Measurements from ENCODE around the gene MEIS2.
A peak's percentile ranks its signal among the peaks of the same experiment; 100 is the strongest.

Gene MEIS2

DNA sequence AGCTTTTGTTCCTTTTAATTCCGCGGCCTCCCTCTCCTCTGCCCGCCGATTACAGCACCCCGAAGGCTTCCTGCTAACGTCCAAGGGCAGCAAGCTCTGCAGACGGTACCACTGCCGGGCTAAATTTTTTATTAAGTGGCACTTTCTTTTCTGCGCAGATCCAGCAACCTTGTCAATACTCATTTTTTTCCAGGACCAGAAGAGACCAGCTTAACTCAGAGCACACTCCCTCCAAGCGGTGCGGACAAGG is 542 bp upstream of the MEIS2 start:
- Histone ChIP-seq H3K27me3 (ENCODE audit: low read depth) (no peaks in the 10 kb centered on the region), H3K9me3 (no peaks in the 10 kb centered on the region), H3K4me1 (peaks cover 7% of the 10 kb centered on the region), H3K36me3 (replicated peaks) (no peaks in the 10 kb centered on the region; the same call in 1 of the 2 replicates), H3K4me3 (peak overlapping the region; percentile 80)
- no peak for DNase-seq (ENCODE audit: low spot score in 2 of 2)
- in situ Hi-C loops (cut with MboI; ENCODE audit: low sequenced_read_pairs): loop anchor here (10.0 to 25.0 kb wide), 3 partner anchors 216 to 1339 kb away; no protein-coding TSS in a partner anchor

DNA sequence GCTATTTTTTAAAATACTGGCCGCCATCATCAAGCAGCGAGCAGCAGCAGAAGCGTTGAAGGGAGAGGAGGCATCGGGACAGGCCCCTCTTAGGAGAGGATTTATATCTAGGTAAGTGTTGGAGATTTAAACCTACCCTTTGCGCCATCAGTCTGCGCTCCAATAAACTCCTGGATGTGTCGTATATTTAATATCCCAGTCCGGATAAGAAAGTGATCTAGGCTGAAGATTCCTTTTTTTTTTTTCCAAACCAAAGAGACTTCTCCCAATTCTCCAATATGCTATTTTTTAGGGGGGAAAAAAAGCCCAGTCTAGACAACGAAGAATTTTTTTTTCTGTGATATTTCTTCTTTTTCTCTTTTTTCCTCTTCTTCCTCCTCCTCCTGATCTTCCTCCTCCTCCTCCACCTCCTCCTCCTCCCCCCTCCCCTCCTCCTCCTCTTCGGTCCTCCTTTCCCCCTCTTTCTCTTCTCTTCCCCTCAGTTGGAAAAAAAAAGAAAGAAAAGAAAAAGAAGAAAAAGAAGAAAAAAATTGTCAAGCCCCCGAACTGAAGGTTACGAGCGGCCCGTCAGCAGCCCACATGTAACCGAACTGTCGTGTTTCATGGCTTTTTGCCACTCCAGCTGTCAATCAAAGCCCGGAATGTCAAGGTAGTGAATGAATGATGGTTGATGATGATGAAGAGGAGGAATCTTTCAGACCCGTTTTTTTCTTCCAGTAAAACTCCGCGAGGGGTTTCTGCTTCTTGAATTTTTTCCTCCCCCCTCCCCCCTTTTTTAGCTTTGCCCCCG is 835 bp downstream of the MEIS2 start:
- H3K27me3 ChIP-seq (ENCODE audit: low read depth): no peaks in the 10 kb centered on the region
- H3K36me3 ChIP-seq (replicated peaks): no peaks in the 10 kb centered on the region; the same call in 1 of the 2 replicates
- peaks cover 12% of the 10 kb centered on the region for H3K4me1 ChIP-seq
- peak; percentile 72 to 74 for DNase-seq (ENCODE audit: low spot score in 2 of 2)
- H3K4me3 ChIP-seq: peak overlapping the region; percentile 80
- H3K9me3 ChIP-seq: no peaks in the 10 kb centered on the region
- in situ Hi-C loops (cut with MboI; ENCODE audit: low sequenced_read_pairs): loop anchor here (10.0 to 25.0 kb wide), 4 partner anchors 215 to 1587 kb away; no protein-coding TSS in a partner anchor

DNA sequence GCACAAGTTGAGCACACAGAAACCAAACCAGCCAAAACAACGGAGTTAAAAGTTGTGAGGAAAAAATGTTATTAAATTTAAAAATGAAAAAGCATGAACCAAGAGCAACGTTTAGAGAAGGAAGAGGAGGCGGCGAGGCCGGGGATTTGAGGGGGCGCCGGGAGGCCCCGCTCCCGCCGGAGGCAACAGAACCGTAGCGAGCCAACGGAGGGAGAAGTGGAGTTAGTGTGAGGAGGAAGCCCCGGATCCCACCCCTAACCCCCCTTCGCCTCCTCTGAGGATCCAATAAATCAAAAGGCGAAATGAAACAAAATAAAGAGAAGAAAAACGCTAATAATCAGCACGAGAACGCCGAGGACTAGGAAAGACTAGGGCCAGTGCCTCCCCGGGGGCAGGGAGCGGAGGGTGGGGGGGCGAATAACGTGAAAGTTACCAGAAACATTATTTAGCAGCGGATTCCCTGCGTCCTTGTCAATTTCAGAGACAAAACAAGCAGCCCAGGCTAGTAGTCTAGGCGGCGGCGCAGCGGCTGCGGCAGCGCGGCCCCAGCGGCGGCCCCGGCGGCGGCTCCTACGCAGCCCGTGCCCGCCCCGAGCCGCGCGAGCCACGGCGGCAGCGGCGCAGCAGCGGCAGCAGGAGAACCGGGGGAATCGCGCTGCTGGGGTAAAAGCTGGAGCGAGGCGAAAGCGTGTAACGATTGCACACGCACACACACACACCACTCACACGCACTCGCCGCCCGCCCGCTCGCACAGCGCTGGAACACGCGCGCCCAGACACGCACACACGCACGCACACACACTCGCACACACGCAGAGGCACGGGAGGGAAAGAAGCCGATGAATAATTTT is 1.7 kb downstream of the MEIS2 start:
- Histone ChIP-seq H3K36me3 (replicated peaks) (peaks cover 2% of the 10 kb centered on the region), H3K27me3 (ENCODE audit: low read depth) (no peaks in the 10 kb centered on the region), H3K4me3 (peak overlapping the region; percentile 80), H3K4me1 (peaks cover 21% of the 10 kb centered on the region), H3K9me3 (no peaks in the 10 kb centered on the region)
- in situ Hi-C loops (cut with MboI; ENCODE audit: low sequenced_read_pairs): loop anchor here (25.0 kb wide), 1 partner anchor 1586 kb away; no protein-coding TSS in a partner anchor
- DNase-seq (ENCODE audit: low spot score in 2 of 2): peak in 1 of 2 experiments; percentile 58

DNA sequence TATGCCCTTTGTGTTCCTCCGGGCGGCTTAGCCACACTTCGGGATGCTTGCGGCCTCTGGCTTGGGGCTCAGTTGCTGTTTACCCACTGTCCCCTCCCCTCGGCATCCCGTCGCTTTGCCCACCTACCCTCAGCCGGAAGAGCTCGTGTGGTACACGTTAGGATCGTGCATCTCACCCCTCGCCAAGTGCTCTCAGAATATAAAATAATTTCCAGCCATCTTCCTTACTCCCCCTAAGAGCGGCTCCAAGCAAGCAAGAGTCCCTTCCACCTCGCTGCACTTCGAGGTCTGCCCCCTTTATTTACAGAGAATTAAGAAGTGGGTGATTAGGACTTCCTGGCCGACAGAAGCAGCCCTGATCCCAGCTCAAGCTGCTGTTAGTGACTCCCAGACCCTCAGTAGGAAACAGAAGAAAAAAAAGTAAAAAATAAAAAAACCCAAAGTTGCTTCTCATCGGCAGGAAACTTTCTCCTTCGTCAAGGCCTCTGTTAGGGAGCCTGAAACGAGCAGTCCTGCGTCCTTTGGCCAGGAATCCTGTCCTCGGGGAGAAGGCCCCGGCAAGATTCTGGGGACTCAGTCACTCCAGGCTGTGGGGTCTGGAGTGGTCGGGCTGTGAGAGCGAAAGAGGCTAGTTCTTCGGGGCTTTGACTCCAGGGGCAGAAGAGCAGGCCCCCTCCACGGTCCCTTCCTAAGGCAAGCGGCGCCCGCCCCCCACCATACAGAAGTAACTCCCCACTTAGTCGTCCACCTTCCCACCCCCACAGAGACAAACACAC is 3.0 kb downstream of the MEIS2 start:
- peaks cover 13% of the 10 kb centered on the region for H3K36me3 ChIP-seq (replicated peaks)
- no peaks in the 10 kb centered on the region for H3K9me3 ChIP-seq
- peak in 1 of 2 experiments; percentile 65 for DNase-seq (ENCODE audit: low spot score in 2 of 2)
- in situ Hi-C loops (cut with MboI; ENCODE audit: low sequenced_read_pairs): loop anchor here (25.0 kb wide), 1 partner anchor 1585 kb away; no protein-coding TSS in a partner anchor
- H3K4me3 ChIP-seq: peak overlapping the region; percentile 80
- H3K4me1 ChIP-seq: peaks cover 18% of the 10 kb centered on the region
- no peaks in the 10 kb centered on the region for H3K27me3 ChIP-seq (ENCODE audit: low read depth)

DNA sequence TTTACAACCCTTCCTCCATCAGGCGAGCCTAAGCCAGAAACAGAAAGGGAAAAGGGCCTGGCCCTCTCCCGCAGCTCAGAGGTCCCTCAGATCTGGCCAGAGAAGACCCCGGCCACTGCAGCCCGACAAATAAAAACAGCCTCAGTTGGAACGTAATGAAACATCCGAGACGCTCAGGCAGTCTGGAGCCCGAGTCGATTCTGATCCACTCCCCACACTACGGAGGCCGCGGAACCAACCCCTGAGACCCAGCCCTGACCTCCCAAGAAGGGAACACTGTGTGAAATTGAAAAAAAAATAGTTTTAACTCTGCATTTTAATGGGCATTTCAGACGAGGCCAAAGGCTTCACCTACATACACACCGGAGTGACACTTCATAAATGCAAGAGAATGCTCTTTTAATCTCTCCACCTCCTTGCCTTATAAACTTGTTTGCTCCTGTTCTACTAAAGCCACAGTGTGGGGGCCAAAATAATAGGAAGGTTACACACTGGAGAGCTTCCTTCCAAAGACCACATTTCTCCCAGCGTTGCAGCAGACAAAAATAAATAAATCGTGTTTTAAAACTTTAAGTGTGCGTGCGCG is 3.7 kb downstream of the MEIS2 start:
- in situ Hi-C loops (cut with MboI; ENCODE audit: low sequenced_read_pairs): loop anchor here (25.0 kb wide), 1 partner anchor 1584 kb away; no protein-coding TSS in a partner anchor
- Histone ChIP-seq H3K27me3 (ENCODE audit: low read depth) (no peaks in the 10 kb centered on the region), H3K9me3 (no peaks in the 10 kb centered on the region), H3K4me3 (peak overlapping the region; percentile 80), H3K4me1 (peaks cover 22% of the 10 kb centered on the region), H3K36me3 (replicated peaks) (peaks cover 19% of the 10 kb centered on the region)
- DNase-seq (ENCODE audit: low spot score in 2 of 2): peak in 1 of 2 experiments; percentile 25

DNA sequence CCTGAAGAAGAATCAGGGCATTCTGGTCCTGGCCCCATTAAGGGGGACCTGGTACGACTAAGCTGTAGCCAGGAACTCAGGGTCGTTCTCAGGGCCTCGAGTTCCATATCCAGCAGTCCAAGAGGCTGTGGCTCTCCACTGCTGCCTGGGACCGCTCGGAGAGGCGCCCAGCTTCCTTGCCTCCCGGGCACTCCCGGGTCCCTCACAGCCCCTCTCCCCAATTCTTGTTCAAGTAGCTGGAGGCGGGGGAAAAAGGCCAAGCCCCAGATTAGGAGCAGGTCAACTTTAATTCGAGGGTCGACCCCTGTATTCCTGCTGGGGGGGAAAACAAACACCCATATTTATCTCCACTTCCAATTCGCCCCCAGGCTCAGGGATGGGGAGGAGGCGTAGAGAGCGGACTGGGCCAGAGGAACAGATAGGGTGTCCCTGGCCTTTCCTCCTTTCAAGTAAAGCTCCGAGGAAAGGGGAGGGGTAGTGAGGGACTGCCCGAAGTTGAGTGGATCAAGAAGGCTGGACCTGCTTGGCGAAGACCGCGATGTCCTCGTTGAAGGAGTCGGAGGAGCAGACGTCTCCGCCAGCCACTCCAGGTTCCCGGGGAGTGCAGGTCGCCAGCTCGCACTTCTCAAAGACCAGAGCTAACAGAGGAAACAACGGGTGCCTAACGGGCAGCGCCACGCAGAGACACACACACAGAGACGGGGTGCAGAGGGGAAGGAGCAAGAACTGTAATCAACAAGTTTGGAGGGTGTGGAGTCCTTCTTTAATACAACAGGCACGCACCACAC is 4.4 kb downstream of the MEIS2 start:
- in situ Hi-C loops (cut with MboI; ENCODE audit: low sequenced_read_pairs): loop anchor here (25.0 kb wide), 1 partner anchor 1584 kb away; no protein-coding TSS in a partner anchor
- H3K9me3 ChIP-seq: no peaks in the 10 kb centered on the region
- H3K27me3 ChIP-seq (ENCODE audit: low read depth): no peaks in the 10 kb centered on the region
- peaks cover 29% of the 10 kb centered on the region for H3K4me1 ChIP-seq
- H3K36me3 ChIP-seq (replicated peaks): peaks cover 26% of the 10 kb centered on the region
- DNase-seq (ENCODE audit: low spot score in 2 of 2): peak in 1 of 2 experiments; percentile 57
- peak overlapping the region; percentile 80 for H3K4me3 ChIP-seq

DNA sequence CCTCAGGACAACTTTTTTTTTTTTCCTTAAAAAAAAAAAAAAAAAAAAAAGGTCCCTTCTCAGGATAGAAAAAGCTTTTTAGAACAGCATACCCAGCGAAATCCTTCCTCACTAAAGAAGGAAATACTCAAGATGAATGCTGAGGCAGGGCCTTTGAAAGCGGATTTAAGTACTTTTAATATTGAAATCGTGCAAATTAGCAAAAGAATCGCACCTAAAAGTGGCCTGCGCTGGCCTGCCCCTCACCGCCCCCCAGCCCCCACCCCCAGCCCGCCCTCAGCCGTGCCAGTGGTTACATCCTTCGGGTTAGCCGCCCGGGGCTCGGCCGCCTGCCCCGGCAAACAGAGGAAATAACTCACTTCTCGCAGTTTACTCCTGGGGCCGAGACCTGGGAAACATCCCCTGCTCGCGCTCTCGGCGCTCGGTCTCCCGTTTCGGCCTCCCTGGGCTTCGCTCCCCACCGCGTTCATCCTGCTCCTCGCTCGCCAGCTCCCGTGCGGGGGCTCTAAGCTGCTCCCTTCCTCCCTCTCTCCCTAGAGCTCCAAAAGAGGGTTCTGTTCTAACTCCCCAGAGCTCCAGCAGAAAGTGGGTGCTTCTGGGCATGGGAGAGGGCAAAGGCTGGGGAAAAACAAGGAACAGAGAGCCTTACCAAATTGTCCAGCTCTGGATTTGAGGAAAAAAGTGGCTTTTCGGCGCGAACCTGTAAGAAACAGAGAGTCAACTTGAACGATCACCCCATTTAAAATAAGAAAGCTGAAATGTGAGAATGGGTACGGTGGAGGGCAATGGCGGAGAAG is 5.2 kb downstream of the MEIS2 start:
- H3K4me1 ChIP-seq: peaks cover 30% of the 10 kb centered on the region
- in situ Hi-C loops (cut with MboI; ENCODE audit: low sequenced_read_pairs): loop anchor here (25.0 kb wide), 1 partner anchor 1583 kb away; no protein-coding TSS in a partner anchor
- peaks cover 26% of the 10 kb centered on the region for H3K36me3 ChIP-seq (replicated peaks)
- H3K4me3 ChIP-seq: peak overlapping the region; percentile 80
- DNase-seq (ENCODE audit: low spot score in 2 of 2): peak; percentile 85 to 97
- no peaks in the 10 kb centered on the region for H3K27me3 ChIP-seq (ENCODE audit: low read depth)
- H3K9me3 ChIP-seq: no peaks in the 10 kb centered on the region

DNA sequence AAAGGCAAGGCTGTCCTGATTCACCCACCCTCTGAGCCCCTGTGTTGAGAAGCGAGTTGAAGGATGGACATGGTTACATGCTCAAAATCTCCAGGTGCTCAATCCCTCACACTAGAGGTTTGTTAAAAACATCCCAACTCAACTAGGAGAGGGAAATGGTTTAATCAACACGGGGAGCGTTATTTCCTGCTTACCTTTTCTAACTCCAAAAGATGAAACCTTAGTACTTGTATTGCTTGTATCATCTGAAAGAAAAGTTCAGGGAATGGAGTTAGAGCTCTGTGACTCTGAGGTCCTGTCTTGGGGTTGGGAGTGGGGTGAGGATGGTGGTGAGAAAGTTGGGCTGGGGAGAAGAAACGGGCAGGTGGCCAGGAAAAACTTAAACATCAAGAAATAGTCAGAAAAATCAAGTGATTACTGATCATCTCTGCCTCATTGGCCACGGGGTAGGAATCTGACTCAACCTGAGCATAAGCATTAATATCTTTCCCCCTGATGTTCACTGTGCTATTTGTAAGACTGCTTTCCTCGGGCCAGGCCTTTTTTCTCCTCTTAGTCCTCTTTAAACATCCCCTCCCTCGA is 5.9 kb downstream of the MEIS2 start:
- in situ Hi-C loops (cut with MboI; ENCODE audit: low sequenced_read_pairs): loop anchor here (25.0 kb wide), 1 partner anchor 1582 kb away; no protein-coding TSS in a partner anchor
- Histone ChIP-seq H3K27me3 (ENCODE audit: low read depth) (no peaks in the 10 kb centered on the region), H3K4me1 (peaks cover 30% of the 10 kb centered on the region), H3K9me3 (no peaks in the 10 kb centered on the region), H3K4me3 (no peak overlapping the region), H3K36me3 (replicated peaks) (peaks cover 26% of the 10 kb centered on the region)
- DNase-seq (ENCODE audit: low spot score in 2 of 2): no peak

DNA sequence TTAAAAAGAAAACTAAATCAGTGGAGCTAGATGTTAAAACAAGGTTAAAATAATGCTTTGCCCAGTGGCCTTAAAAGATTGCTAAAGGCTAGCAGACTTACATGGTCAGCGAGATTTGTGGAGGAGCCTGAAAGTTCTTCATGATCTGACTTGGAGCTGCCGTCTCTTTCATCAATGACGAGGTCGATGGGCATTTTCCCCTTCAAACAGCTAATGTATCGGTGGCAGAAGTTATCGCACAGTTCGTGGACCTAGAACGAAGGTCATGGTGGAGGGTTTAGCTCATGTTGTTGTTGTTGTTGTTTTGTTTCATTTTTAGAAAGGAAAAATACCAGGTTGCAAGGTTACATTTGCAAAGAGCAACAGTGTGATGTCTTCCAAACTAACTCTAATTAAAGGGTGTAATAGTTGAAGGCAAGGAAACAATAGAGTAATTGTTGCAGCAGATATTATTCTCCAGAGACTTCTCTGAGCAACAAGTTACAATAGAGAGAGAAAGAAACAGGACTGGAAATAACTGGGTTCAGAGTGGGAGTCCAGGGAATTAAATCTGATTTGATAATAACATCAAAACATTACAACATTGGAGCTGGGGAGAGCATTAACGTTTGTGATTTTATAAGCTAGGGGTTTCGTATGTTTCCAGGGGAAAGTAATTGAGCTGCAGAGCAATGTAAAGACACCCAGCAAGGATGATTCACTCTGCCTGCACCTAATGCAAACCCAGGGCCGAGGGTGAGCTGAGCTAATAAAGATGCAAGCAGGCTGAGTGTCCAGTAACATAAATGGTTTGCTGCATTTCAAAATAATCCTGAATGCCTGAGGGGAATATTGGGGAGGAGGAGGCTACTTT is 6.6 kb downstream of the MEIS2 start:
- Histone ChIP-seq H3K9me3 (no peaks in the 10 kb centered on the region), H3K4me1 (peaks cover 30% of the 10 kb centered on the region), H3K36me3 (replicated peaks) (peaks cover 26% of the 10 kb centered on the region), H3K27me3 (ENCODE audit: low read depth) (no peaks in the 10 kb centered on the region), H3K4me3 (no peak overlapping the region)
- peak in 1 of 2 experiments; percentile 35 for DNase-seq (ENCODE audit: low spot score in 2 of 2)
- in situ Hi-C loops (cut with MboI; ENCODE audit: low sequenced_read_pairs): loop anchor here (25.0 kb wide), 1 partner anchor 1581 kb away; no protein-coding TSS in a partner anchor

DNA sequence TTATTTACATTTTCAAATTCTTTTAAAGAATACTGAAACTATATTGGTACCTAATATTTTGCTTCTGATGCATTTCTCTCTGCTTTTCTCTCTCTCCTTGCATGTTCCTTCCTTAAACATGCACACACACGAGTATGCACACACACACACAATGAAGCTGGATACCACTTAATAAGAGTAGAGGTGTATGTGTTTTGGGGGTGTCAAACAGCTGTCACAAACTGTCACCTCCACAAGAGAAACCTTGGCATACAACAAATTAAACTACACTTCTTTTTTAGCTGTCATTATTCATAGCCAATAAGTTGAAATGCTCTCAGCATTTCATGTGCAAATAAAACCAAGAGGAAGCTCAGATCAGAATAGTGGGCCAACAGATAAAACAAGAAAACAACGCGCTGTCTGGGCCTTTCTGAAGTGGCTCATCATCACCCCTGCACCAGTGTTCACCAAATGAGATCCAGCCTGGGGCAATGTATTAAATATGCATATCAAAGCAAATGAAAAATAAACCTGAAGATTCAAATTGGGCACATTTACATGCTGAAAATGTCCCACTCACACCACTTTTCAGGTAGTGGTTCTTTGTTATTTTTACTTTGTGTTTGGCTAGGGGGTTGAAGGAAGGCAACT is 9.7 kb downstream of the MEIS2 start:
- Histone ChIP-seq H3K27me3 (ENCODE audit: low read depth) (no peaks in the 10 kb centered on the region), H3K36me3 (replicated peaks) (peaks cover 33% of the 10 kb centered on the region), H3K4me3 (no peak overlapping the region), H3K9me3 (no peaks in the 10 kb centered on the region), H3K4me1 (peaks cover 27% of the 10 kb centered on the region)
- DNase-seq (ENCODE audit: low spot score in 2 of 2): peak in 1 of 2 experiments; percentile 55
- in situ Hi-C loops (cut with MboI; ENCODE audit: low sequenced_read_pairs): loop anchor here (25.0 kb wide), 1 partner anchor 1578 kb away; no protein-coding TSS in a partner anchor
